Liver (tissue), 9 donors: ENCODE results near the gene AEN. TPM values are rescaled to one million over a fixed set of nuclear protein-coding genes. Genes with fewer than 3 reads are reported as not detected.

Experiments used
- DNase-seq: peaks from one replicate; pipeline ENCODE4 v3.0.0-alpha.2; 2017; ENCODE audit warnings: low spot score
- H3K27ac ChIP-seq, 2 donors: one replicate each; pipeline ENCODE4 v1.7.0; 2013; ENCODE audit warnings: inconsistent platforms in 2 of 2, low read length in 2 of 2, control low read depth in 1 of 2, low read depth in 1 of 2, mild to moderate bottlenecking in 1 of 2
- H3K27me3 ChIP-seq, 4 donors: one replicate each; pipeline versions ENCODE4 v1.6.1 to v1.7.0; 2013; ENCODE audit warnings: low read length in 3 of 4, inconsistent platforms in 1 of 4, mild to moderate bottlenecking in 1 of 4, moderate library complexity in 1 of 4; ENCODE audit not compliant: control insufficient read depth in 4 of 4, insufficient read depth in 4 of 4
- H3K36me3 ChIP-seq, 4 donors: one replicate each; pipeline versions ENCODE4 v1.6.1 to v1.7.0; 2013; ENCODE audit warnings: low read length in 3 of 4, mild to moderate bottlenecking in 3 of 4, low read depth in 1 of 4, moderate library complexity in 1 of 4; ENCODE audit not compliant: control insufficient read depth in 4 of 4, insufficient read depth in 3 of 4
- H3K4me1 ChIP-seq, 4 donors: one replicate each; pipeline versions ENCODE4 v1.6.1 to v1.7.0; 2013; ENCODE audit warnings: low read length in 3 of 4, mild to moderate bottlenecking in 3 of 4, moderate library complexity in 1 of 4; ENCODE audit not compliant: control insufficient read depth in 4 of 4, insufficient read depth in 4 of 4
- H3K4me3 ChIP-seq, 3 donors: one replicate each; pipeline versions ENCODE4 v1.6.1 to v1.7.0; 2013; ENCODE audit warnings: low read length in 3 of 3, control low read depth in 1 of 3, low read depth in 1 of 3, mild to moderate bottlenecking in 1 of 3
- H3K9ac ChIP-seq, 2 donors: one replicate each; pipeline ENCODE4 v1.7.0; 2013; ENCODE audit warnings: low read length in 2 of 2, mild to moderate bottlenecking in 2 of 2, moderate library complexity in 2 of 2, control low read depth in 1 of 2, low read depth in 1 of 2
- H3K9me3 ChIP-seq, 4 donors: one replicate each; pipeline versions ENCODE4 v1.6.1 to v1.7.0; 2013; ENCODE audit warnings: low read length in 3 of 4; ENCODE audit not compliant: control insufficient read depth in 4 of 4
- EGR1 ChIP-seq, 2 donors: IDR thresholded peaks; 2 replicates each; pipeline ENCODE4 v1.6.1; 2016 to 2018; ENCODE audit warnings: antibody characterized with exemption in 2 of 2, low read depth in 2 of 2
- FOXA1 ChIP-seq: IDR thresholded peaks from 2 replicates; pipeline ENCODE4 v1.6.1; 2016; ENCODE audit warnings: antibody characterized with exemption
- FOXA2 ChIP-seq: IDR thresholded peaks from 2 replicates; pipeline ENCODE4 v1.6.1; 2016; ENCODE audit warnings: antibody characterized with exemption
- GABPA ChIP-seq, 2 donors: IDR thresholded peaks in 1 of 2; conservative IDR thresholded peaks in 1 of 2; 2 replicates each; pipeline ENCODE4 v1.6.1; 2016; ENCODE audit warnings: antibody characterized with exemption in 2 of 2, mild to moderate bottlenecking in 1 of 2, moderate library complexity in 1 of 2
- HNF4A ChIP-seq, 2 donors: conservative IDR thresholded peaks; 2 replicates each; pipeline ENCODE4 v1.6.1; 2016; ENCODE audit warnings: antibody characterized with exemption in 2 of 2, mild to moderate bottlenecking in 2 of 2
- HNF4G ChIP-seq: IDR thresholded peaks from 2 replicates; pipeline ENCODE4 v1.6.1; 2016; ENCODE audit warnings: antibody characterized with exemption
- JUND ChIP-seq, 2 donors: IDR thresholded peaks; 2 replicates each; pipeline ENCODE4 v1.6.1; 2016; ENCODE audit warnings: antibody characterized with exemption in 2 of 2
- NR2F2 ChIP-seq: IDR thresholded peaks from 2 replicates; pipeline ENCODE4 v1.6.1; 2016; ENCODE audit warnings: antibody characterized with exemption
- RAD21 ChIP-seq, 2 donors: IDR thresholded peaks; 2 replicates each; pipeline ENCODE4 v1.6.1; 2016; ENCODE audit warnings: antibody characterized with exemption in 2 of 2, mild to moderate bottlenecking in 2 of 2
- RXRA ChIP-seq, 2 donors: IDR thresholded peaks; 2 replicates each; pipeline ENCODE4 v1.6.1; 2017 to 2018; ENCODE audit warnings: antibody characterized with exemption in 2 of 2, mild to moderate bottlenecking in 1 of 2
- SP1 ChIP-seq: IDR thresholded peaks from 2 replicates; pipeline ENCODE4 v1.6.1; 2018; ENCODE audit warnings: antibody characterized with exemption, mild to moderate bottlenecking
- TAF1 ChIP-seq: conservative IDR thresholded peaks from 2 replicates; pipeline ENCODE4 v1.6.1; 2016; ENCODE audit warnings: antibody characterized with exemption, mild to moderate bottlenecking
- YY1 ChIP-seq: IDR thresholded peaks from 2 replicates; pipeline ENCODE4 v1.6.1; 2016; ENCODE audit warnings: antibody characterized with exemption, mild to moderate bottlenecking
- WGBS: extraction: QIAGEN DNeasy Blood & Tissue Kit; methylation state at CpG from one replicate; pipeline ENCODE4 v1.1.7; 2013; 5-methylcytosine and 5-hydroxymethylcytosine counted together
- polyA plus RNA-seq, 2 donors: library from polyadenylated mRNA; stranded (reverse) in 1 of 2; unstranded in 1 of 2; fragments of 200-250 nt in 1 of 2; fragments of >200 nt in 1 of 2; fragmentation: Nextera tagmentation in 1 of 2; extraction: Ambion mirVana in 1 of 2; gene quantifications; one replicate each; pipeline versions ENCODE4 v1.2.1 to v1.2.3, GENCODE V29; 2013 to 2015
- total RNA-seq, 2 donors: library from RNA; depleted of rRNA; stranded (reverse); fragments of >200 nt; gene quantifications; one replicate each; pipeline ENCODE4 v1.2.3, GENCODE V29; 2014
- TF ChIP-seq, protein P1 (sequence below): IDR thresholded peaks from 2 replicates; pipeline ENCODE4 v1.6.1; 2016; ENCODE audit warnings: antibody characterized with exemption
- TF ChIP-seq, protein P2 (sequence below): IDR thresholded peaks from 2 replicates; pipeline ENCODE4 v1.6.1; 2016; ENCODE audit warnings: antibody characterized with exemption, mild to moderate bottlenecking
- TF ChIP-seq, protein P3 (sequence below): IDR thresholded peaks from 2 replicates; pipeline ENCODE4 v1.6.1; 2016; ENCODE audit warnings: antibody characterized with exemption
- TF ChIP-seq, protein P4 (sequence below): fragments of 150-350 bp; IDR thresholded peaks from 2 replicates; pipeline ENCODE4 v1.5.1; 2017; ENCODE audit warnings: improper control_type of control experiment, low read depth, low read length; ENCODE audit not compliant: missing input control
- TF ChIP-seq, protein P5 (sequence below): IDR thresholded peaks from 2 replicates; pipeline ENCODE4 v1.6.1; 2016; ENCODE audit warnings: antibody characterized with exemption
- donor health status: healthy.
- donor health status: healthy.
- donor health status: healthy.
- donor health status: healthy.
- donor health status: healthy.

Gene AEN
- total and polyA plus RNA-seq, 4 donors, result 2.8 to 19.2 (median 10.5) TPM

DNA sequence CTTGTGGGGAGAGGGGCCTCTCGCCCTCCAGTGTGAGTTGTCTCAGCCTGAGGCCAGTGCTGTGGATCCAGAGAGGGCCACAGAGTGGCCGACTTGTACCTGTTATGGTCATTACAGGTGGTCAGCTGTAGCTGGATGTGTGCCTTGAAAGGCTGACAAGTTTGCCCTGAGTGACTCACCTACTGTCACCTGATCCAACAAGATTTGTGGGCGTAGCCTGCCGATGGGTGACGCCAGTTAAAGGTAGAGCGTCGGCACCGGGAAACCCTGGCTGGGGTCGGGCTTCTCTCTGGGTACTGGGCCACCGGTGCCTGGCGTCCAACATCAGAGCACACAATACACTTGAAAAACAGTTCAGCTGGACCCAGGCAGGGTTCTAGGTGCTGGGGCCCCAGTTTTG is 14.9 kb downstream of the AEN start:
- peaks cover 6 to 22% (median 12%) of the 10 kb centered on the region in 4 donors for H3K4me1 ChIP-seq
- TF ChIP-seq JUND (IDR thresholded peaks at IDR 0.05), result peak in 1 of 2 donors; percentile 60
- TF ChIP-seq, protein P1, sequence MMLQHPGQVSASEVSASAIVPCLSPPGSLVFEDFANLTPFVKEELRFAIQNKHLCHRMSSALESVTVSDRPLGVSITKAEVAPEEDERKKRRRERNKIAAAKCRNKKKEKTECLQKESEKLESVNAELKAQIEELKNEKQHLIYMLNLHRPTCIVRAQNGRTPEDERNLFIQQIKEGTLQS, result no peak
- 76% methylated on average over 11 of the region's 11 CpGs for WGBS

DNA sequence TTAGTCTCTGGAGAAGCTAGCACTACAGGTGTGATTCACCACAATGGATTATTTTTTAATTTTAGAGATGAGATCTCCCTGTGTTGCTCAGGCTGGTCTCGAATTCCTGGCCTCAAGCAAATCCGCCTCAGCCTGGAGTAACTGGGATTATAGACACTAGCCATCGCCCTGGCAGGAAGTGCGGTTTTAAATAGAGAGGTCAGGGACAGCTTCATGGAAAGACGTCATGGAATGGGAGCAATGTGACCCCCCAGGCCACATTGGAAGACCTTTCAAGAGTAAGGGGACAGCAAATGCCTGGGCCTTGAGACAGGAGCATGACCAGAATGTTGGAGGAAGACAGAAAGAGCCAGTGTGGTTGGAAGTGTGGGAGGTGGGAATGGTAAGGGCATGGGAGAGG is 15.5 kb downstream of the AEN start:
- no peak for DNase-seq
- 82% methylated on average over 5 of the region's 5 CpGs for WGBS
- peak overlapping the region in 1 of 2 donors; percentile 53 for H3K27ac ChIP-seq
- H3K4me1 ChIP-seq, result peaks cover 6 to 22% (median 12%) of the 10 kb centered on the region in 4 donors
- H3K27me3 ChIP-seq, result no peaks in the 10 kb centered on the region
- H3K9ac ChIP-seq, result no peak overlapping the region
- H3K9me3 ChIP-seq, result no peaks in the 10 kb centered on the region
- H3K4me3 ChIP-seq, result no peak overlapping the region
- TF ChIP-seq RAD21 (IDR thresholded peaks at IDR 0.05) (no peak), NR2F2 (peak; percentile 23)
- H3K36me3 ChIP-seq, result peaks cover 0 to 3% (median 0%) of the 10 kb centered on the region in 4 donors

More for the DNA sequence above, 14.9 kb downstream of the AEN start:
- Histone ChIP-seq H3K27ac (peak overlapping the region in 1 of 2 donors; percentile 53), H3K9ac (peak overlapping the region in 1 of 2 donors; percentile 16), H3K27me3 (no peaks in the 10 kb centered on the region), H3K36me3 (peaks cover 0 to 5% (median under 1%) of the 10 kb centered on the region in 4 donors), H3K9me3 (no peaks in the 10 kb centered on the region), H3K4me3 (no peak overlapping the region)
- DNase-seq, result no peak

DNA sequence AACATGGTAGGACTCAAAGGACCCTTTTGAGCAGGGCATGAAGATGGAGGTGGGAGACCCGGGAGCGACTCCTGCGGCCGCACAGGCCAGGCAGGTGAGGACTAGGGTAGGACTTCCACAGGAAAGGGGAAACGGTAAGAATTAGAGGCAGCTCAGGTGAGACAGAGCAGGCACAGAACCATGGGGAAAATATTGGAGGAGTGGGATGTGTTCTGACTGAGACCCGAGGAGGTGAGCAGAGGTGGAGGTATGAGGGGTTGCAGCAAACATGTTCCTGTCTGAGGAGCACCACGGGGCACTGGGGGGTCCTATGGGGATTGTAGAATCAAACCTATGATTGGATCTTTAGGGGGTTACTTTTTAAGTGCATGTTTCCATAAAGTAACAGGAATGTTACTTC is 16.3 kb downstream of the AEN start:
- no peak overlapping the region for H3K9ac ChIP-seq
- no peaks in the 10 kb centered on the region for H3K27me3 ChIP-seq
- peaks cover 6 to 22% (median 12%) of the 10 kb centered on the region in 4 donors for H3K4me1 ChIP-seq
- WGBS, result 81% methylated on average over 7 of the region's 7 CpGs
- no peaks in the 10 kb centered on the region for H3K36me3 ChIP-seq
- H3K27ac ChIP-seq, result peak overlapping the region in 1 of 2 donors; percentile 11
- TF ChIP-seq, protein P2, sequence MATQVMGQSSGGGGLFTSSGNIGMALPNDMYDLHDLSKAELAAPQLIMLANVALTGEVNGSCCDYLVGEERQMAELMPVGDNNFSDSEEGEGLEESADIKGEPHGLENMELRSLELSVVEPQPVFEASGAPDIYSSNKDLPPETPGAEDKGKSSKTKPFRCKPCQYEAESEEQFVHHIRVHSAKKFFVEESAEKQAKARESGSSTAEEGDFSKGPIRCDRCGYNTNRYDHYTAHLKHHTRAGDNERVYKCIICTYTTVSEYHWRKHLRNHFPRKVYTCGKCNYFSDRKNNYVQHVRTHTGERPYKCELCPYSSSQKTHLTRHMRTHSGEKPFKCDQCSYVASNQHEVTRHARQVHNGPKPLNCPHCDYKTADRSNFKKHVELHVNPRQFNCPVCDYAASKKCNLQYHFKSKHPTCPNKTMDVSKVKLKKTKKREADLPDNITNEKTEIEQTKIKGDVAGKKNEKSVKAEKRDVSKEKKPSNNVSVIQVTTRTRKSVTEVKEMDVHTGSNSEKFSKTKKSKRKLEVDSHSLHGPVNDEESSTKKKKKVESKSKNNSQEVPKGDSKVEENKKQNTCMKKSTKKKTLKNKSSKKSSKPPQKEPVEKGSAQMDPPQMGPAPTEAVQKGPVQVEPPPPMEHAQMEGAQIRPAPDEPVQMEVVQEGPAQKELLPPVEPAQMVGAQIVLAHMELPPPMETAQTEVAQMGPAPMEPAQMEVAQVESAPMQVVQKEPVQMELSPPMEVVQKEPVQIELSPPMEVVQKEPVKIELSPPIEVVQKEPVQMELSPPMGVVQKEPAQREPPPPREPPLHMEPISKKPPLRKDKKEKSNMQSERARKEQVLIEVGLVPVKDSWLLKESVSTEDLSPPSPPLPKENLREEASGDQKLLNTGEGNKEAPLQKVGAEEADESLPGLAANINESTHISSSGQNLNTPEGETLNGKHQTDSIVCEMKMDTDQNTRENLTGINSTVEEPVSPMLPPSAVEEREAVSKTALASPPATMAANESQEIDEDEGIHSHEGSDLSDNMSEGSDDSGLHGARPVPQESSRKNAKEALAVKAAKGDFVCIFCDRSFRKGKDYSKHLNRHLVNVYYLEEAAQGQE, result no peak
- no peak for TF ChIP-seq YY1
- TF ChIP-seq HNF4G, result no peak
- no peak for TF ChIP-seq NR2F2
- no peak for TF ChIP-seq FOXA2
- TF ChIP-seq EGR1 (IDR thresholded peaks at IDR 0.05; ENCODE audit: low read depth in 2 of 2), result no peak
- TF ChIP-seq, protein P1, result no peak
- TF ChIP-seq JUND (IDR thresholded peaks at IDR 0.05), result no peak
- TF ChIP-seq, protein P3, sequence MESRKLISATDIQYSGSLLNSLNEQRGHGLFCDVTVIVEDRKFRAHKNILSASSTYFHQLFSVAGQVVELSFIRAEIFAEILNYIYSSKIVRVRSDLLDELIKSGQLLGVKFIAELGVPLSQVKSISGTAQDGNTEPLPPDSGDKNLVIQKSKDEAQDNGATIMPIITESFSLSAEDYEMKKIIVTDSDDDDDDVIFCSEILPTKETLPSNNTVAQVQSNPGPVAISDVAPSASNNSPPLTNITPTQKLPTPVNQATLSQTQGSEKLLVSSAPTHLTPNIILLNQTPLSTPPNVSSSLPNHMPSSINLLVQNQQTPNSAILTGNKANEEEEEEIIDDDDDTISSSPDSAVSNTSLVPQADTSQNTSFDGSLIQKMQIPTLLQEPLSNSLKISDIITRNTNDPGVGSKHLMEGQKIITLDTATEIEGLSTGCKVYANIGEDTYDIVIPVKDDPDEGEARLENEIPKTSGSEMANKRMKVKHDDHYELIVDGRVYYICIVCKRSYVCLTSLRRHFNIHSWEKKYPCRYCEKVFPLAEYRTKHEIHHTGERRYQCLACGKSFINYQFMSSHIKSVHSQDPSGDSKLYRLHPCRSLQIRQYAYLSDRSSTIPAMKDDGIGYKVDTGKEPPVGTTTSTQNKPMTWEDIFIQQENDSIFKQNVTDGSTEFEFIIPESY, result no peak
- no peak for TF ChIP-seq RAD21 (IDR thresholded peaks at IDR 0.05)
- TF ChIP-seq HNF4A (conservative IDR thresholded peaks at IDR 0.05), result no peak
- TF ChIP-seq FOXA1, result no peak
- TF ChIP-seq RXRA (IDR thresholded peaks at IDR 0.05), result no peak
- TF ChIP-seq, protein P4, sequence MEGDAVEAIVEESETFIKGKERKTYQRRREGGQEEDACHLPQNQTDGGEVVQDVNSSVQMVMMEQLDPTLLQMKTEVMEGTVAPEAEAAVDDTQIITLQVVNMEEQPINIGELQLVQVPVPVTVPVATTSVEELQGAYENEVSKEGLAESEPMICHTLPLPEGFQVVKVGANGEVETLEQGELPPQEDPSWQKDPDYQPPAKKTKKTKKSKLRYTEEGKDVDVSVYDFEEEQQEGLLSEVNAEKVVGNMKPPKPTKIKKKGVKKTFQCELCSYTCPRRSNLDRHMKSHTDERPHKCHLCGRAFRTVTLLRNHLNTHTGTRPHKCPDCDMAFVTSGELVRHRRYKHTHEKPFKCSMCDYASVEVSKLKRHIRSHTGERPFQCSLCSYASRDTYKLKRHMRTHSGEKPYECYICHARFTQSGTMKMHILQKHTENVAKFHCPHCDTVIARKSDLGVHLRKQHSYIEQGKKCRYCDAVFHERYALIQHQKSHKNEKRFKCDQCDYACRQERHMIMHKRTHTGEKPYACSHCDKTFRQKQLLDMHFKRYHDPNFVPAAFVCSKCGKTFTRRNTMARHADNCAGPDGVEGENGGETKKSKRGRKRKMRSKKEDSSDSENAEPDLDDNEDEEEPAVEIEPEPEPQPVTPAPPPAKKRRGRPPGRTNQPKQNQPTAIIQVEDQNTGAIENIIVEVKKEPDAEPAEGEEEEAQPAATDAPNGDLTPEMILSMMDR, result no peak
- no peak for TF ChIP-seq GABPA (IDR thresholded peaks at IDR 0.05 in 1 of 2, conservative IDR thresholded peaks at IDR 0.05 in 1 of 2)
- no peak for TF ChIP-seq TAF1
- TF ChIP-seq, protein P5, sequence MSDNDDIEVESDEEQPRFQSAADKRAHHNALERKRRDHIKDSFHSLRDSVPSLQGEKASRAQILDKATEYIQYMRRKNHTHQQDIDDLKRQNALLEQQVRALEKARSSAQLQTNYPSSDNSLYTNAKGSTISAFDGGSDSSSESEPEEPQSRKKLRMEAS, result no peak
- TF ChIP-seq SP1, result no peak
- H3K4me3 ChIP-seq, result no peak overlapping the region
- no peaks in the 10 kb centered on the region for H3K9me3 ChIP-seq
- DNase-seq, result no peak
